A549 (cell line): ENCODE measurements around the gene C4orf50. TPM values are rescaled to one million over a fixed set of nuclear protein-coding genes. Genes with fewer than 3 reads are reported as not detected.

ENCODE experiments used
- ATAC-seq, 2 experiments: fragments of 200-7000 bp in 1 of 2; fragments of >200 bp in 1 of 2; cut with Nextera tagmentation in 1 of 2; cut with Tn5 transposase in 1 of 2; 3 replicates each; pipeline versions ENCODE4 v1.8.0 to v1.9.1; 2018 to 2020; ENCODE audit warnings: mild to moderate bottlenecking in 1 of 2, moderate library complexity in 1 of 2
- CTCF ChIA-PET: fragments of 300-600 bp; sonication (Branson Sonifier 250); formaldehyde crosslinking; extraction: SDS; loops from one replicate; lab custom pipeline; 2021; ENCODE audit warnings: antibody characterized with exemption, inconsistent platforms; lab: Yijun Ruan, JAX
- POLR2A ChIA-PET: fragments of 350-600 bp; formaldehyde crosslinking; extraction: SDS; loops from one replicate; lab custom pipeline; 2021; ENCODE audit warnings: antibody characterized with exemption, inconsistent platforms; lab: Yijun Ruan, JAX
- DNase-seq, 2 experiments: peaks; one replicate each; pipeline versions ENCODE4 v3.0.0 to v3.0.0-alpha.2; 2011 to 2016; ENCODE audit warnings: low read depth in 1 of 2, low spot score in 1 of 2
- FAIRE-seq: peaks from 2 replicates; lab custom pipeline; 2011; peaks lifted over from hg19 to GRCh38; lab: Jason Lieb, UNC
- H3K27ac ChIP-seq, 2 experiments: fragments of >200 bp; sonication (Bioruptor Twin); formaldehyde crosslinking; 3 replicates each; pipeline ENCODE4 v1.5.1; 2016 to 2017
- H3K4me1 ChIP-seq: fragments of >200 bp; sonication (Bioruptor Twin); formaldehyde crosslinking; 3 replicates; pipeline ENCODE4 v1.6.1; 2016
- H3K4me2 ChIP-seq: fragments of >200 bp; sonication (Bioruptor Twin); formaldehyde crosslinking; 3 replicates; pipeline ENCODE4 v1.6.1; 2016
- H3K4me3 ChIP-seq: fragments of >200 bp; sonication (Bioruptor Twin); formaldehyde crosslinking; 3 replicates; pipeline ENCODE4 v1.5.1; 2016
- H3K9me3 ChIP-seq: fragments of >200 bp; sonication (Bioruptor Twin); formaldehyde crosslinking; 3 replicates; pipeline ENCODE4 v1.6.1; 2016
- BCL3 ChIP-seq: fragments of >200 bp; sonication (Bioruptor Twin); formaldehyde crosslinking; IDR thresholded peaks from 3 replicates; pipeline ENCODE4 v1.6.1; 2016
- CHD2 ChIP-seq: fragments of 150-350 bp; IDR thresholded peaks from 2 replicates; pipeline ENCODE4 v1.6.1; 2014; ENCODE audit warnings: low read length; ENCODE audit not compliant: partially characterized antibody
- CTCF ChIP-seq: fragments of >200 bp; sonication (Bioruptor Twin); formaldehyde crosslinking; IDR thresholded peaks from 3 replicates; pipeline ENCODE4 v1.5.1; 2016
- EHMT2 ChIP-seq: fragments of 200-600 bp; sonication (generic); IDR thresholded peaks from 2 replicates; pipeline ENCODE4 v1.6.1; 2016; ENCODE audit warnings: antibody characterized with exemption, low read depth, mild to moderate bottlenecking, moderate library complexity
- ESRRA ChIP-seq: fragments of 150-350 bp; IDR thresholded peaks from 2 replicates; pipeline ENCODE4 v1.6.1; 2014; ENCODE audit warnings: mild to moderate bottlenecking, low read length, borderline replicate concordance
- FOSB ChIP-seq: fragments of 250-450 bp; sonication (Bioruptor Pico); IDR thresholded peaks from 2 replicates; pipeline ENCODE4 v1.5.0; 2020; ENCODE audit warnings: mild to moderate bottlenecking, moderate library complexity
- HDAC2 ChIP-seq: fragments of 200-600 bp; sonication (generic); IDR thresholded peaks from 2 replicates; pipeline ENCODE4 v1.6.1; 2016
- HES2 ChIP-seq: fragments of >200 bp; sonication (Bioruptor Twin); formaldehyde crosslinking; IDR thresholded peaks from 2 replicates; pipeline ENCODE4 v1.6.1; 2016
- JUNB ChIP-seq: fragments of >200 bp; sonication (Bioruptor Twin); formaldehyde crosslinking; IDR thresholded peaks from 2 replicates; pipeline ENCODE4 v1.6.1; 2016
- MAX ChIP-seq: IDR thresholded peaks from 2 replicates; pipeline ENCODE4 v1.6.1; 2012
- MAZ ChIP-seq: fragments of 150-350 bp; IDR thresholded peaks from 2 replicates; pipeline ENCODE4 v1.6.1; 2014; ENCODE audit warnings: antibody characterized with exemption, low read depth, low read length, borderline replicate concordance
- MYC ChIP-seq: IDR thresholded peaks from 2 replicates; pipeline ENCODE4 v1.6.1; 2012; ENCODE audit warnings: mild to moderate bottlenecking, inconsistent platforms, low read length, improper control_type of control experiment, borderline replicate concordance
- PBX3 ChIP-seq: IDR thresholded peaks from 2 replicates; pipeline ENCODE4 v1.6.1; 2012
- POLR2A ChIP-seq: IDR thresholded peaks from 2 replicates; pipeline ENCODE4 v1.6.1; 2012; ENCODE audit warnings: mild to moderate bottlenecking, low read length
- POLR2AphosphoS2 ChIP-seq: conservative IDR thresholded peaks from 2 replicates; pipeline ENCODE4 v1.6.1; 2012; ENCODE audit warnings: low read length, improper control_type of control experiment, inconsistent platforms
- RAD21 ChIP-seq, 2 experiments: fragments of >200 bp in 1 of 2; sonication (Bioruptor Twin) in 1 of 2; formaldehyde crosslinking in 1 of 2; IDR thresholded peaks in 1 of 2; conservative IDR thresholded peaks in 1 of 2; 2 replicates in 1 of 2; 3 replicates in 1 of 2; pipeline ENCODE4 v1.6.1; 2012 to 2018; ENCODE audit warnings: inconsistent platforms in 1 of 2
- RARB ChIP-seq: fragments of 250-450 bp; sonication (Bioruptor Pico); IDR thresholded peaks from 2 replicates; pipeline ENCODE4 v1.8.0; 2021; ENCODE audit warnings: mild to moderate bottlenecking, moderate library complexity
- RCOR1 ChIP-seq: fragments of 150-350 bp; IDR thresholded peaks from 2 replicates; pipeline ENCODE4 v1.6.1; 2014; ENCODE audit warnings: antibody characterized with exemption, low read length, low read depth
- RFX5 ChIP-seq: fragments of 450-650 bp; IDR thresholded peaks from 2 replicates; pipeline ENCODE4 v1.7.1; 2014; ENCODE audit warnings: antibody characterized with exemption, mild to moderate bottlenecking, moderate library complexity
- RNF2 ChIP-seq: fragments of 200-600 bp; sonication (generic); IDR thresholded peaks from 2 replicates; pipeline ENCODE4 v1.6.1; 2016; ENCODE audit warnings: low read depth, mild to moderate bottlenecking, antibody characterized with exemption, moderate library complexity, borderline replicate concordance
- SMC3 ChIP-seq: fragments of >200 bp; sonication (Bioruptor Twin); formaldehyde crosslinking; IDR thresholded peaks from 3 replicates; pipeline ENCODE4 v1.6.1; 2018; ENCODE audit warnings: inconsistent platforms
- USF2 ChIP-seq: fragments of 450-650 bp; IDR thresholded peaks from 2 replicates; pipeline ENCODE4 v1.6.1; 2014; ENCODE audit warnings: antibody characterized with exemption
- ZFP36 ChIP-seq: fragments of 450-650 bp; IDR thresholded peaks from 2 replicates; pipeline ENCODE4 v1.6.1; 2014; ENCODE audit warnings: borderline replicate concordance; ENCODE audit not compliant: partially characterized antibody
- ZNF302 ChIP-seq: fragments of 250-450 bp; sonication (Bioruptor Pico); IDR thresholded peaks from 2 replicates; pipeline ENCODE4 v1.9.0; 2021; ENCODE audit warnings: inconsistent platforms, mild to moderate bottlenecking, moderate library complexity
- ZSCAN20 ChIP-seq: fragments of 250-450 bp; sonication (Bioruptor Pico); IDR thresholded peaks from 2 replicates; pipeline ENCODE4 v1.8.0; 2022; ENCODE audit warnings: mild to moderate bottlenecking, moderate library complexity
- WGBS: methylation state at CpG from one replicate; pipeline ENCODE4 v1.1.6; 2017; ENCODE audit errors: missing lambda C conversion rate; 5-methylcytosine and 5-hydroxymethylcytosine counted together
- polyA plus RNA-seq, 4 experiments: library from polyadenylated mRNA; depleted of rRNA in 3 of 4; stranded (reverse); fragments of >200 nt; fragmentation: RNase III in 1 of 4; extraction: RNeasy Plus Mini Kit Qiagen cat#74134 plus additional on column Dnase treatment in 1 of 4; gene quantifications; 2 replicates in 3 of 4; 3 replicates in 1 of 4; pipeline ENCODE4 v1.2.3, GENCODE V29; 2011 to 2017

Gene C4orf50
- polyA plus RNA-seq, 2 of the 4 experiments (the other 2 are of a cell fraction): not detected

- FAIRE-seq (no peak), DNase-seq (no peak), ATAC-seq (no peak)
- 54% methylated on average over 5 of the region's 5 CpGs for WGBS
- no peaks in the 10 kb centered on the region for H3K4me1 ChIP-seq
- H3K27ac ChIP-seq: no peak overlapping the region
- no peak overlapping the region for H3K4me2 ChIP-seq
- ChIA-PET POLR2A (no interaction called here), CTCF (interaction anchor here (1.0 to 6.3 kb wide), 4 partner anchors 7 to 75 kb away, joined by 3 to 35 read pairs (median 12); partner anchors contain the start of gene C4orf50)
- H3K9me3 ChIP-seq: no peaks in the 10 kb centered on the region
- TF ChIP-seq MAX (no peak), MYC (no peak), RAD21 (conservative IDR thresholded peaks at IDR 0.05 in 1 of 2, IDR thresholded peaks at IDR 0.05 in 1 of 2) (no peak), ZSCAN20 (CRISPR knock-in tag) (no peak), MAZ (no peak), SMC3 (no peak), HDAC2 (no peak), POLR2A (no peak), USF2 (no peak), RCOR1 (no peak), PBX3 (no peak), ESRRA (no peak)
- H3K4me3 ChIP-seq: no peak overlapping the region
Measured at GRCh38 chr4:6012200-6012599, 6.0 kb downstream of the C4orf50 start.

GRCh38 chr4:6011686-6012085, 6.5 kb downstream of the C4orf50 start:
- no peaks in the 10 kb centered on the region for H3K4me1 ChIP-seq
- POLR2A ChIA-PET: no interaction called here
- H3K9me3 ChIP-seq: no peaks in the 10 kb centered on the region
- no peak for FAIRE-seq
- WGBS: 33% methylated on average over 3 of the region's 8 CpGs
- H3K4me3 ChIP-seq: no peak overlapping the region
- CTCF ChIA-PET: interaction anchor here (1.0 to 6.3 kb wide), 4 partner anchors 8 to 76 kb away, joined by 3 to 35 read pairs (median 12); partner anchors contain the start of gene C4orf50
- no peak for ATAC-seq
- no peak overlapping the region for H3K27ac ChIP-seq
- TF ChIP-seq FOSB (CRISPR knock-in tag): no peak
- TF ChIP-seq MAZ: no peak
- no peak for TF ChIP-seq ZNF302
- TF ChIP-seq JUNB: no peak
- TF ChIP-seq RFX5: no peak
- no peak for TF ChIP-seq BCL3
- TF ChIP-seq, all 56 proteins: peak for 0
- DNase-seq: no peak
- no peak overlapping the region for H3K4me2 ChIP-seq

GRCh38 chr4:6011271-6011671, 7.0 kb downstream of the C4orf50 start:
- no peak overlapping the region for H3K4me3 ChIP-seq
- no peaks in the 10 kb centered on the region for H3K4me1 ChIP-seq
- 57% methylated on average over 10 of the region's 12 CpGs for WGBS
- ChIA-PET CTCF (interaction anchor here (4.8 to 6.3 kb wide), 2 partner anchors 8 to 13 kb away, joined by 19 to 35 read pairs; partner anchors contain the start of gene C4orf50), POLR2A (no interaction called here)
- FAIRE-seq (no peak), ATAC-seq (no peak), DNase-seq (no peak)
- H3K4me2 ChIP-seq: no peak overlapping the region
- no peak overlapping the region for H3K27ac ChIP-seq
- TF ChIP-seq USF2: no peak
- TF ChIP-seq POLR2AphosphoS2: no peak
- TF ChIP-seq HDAC2: no peak
- no peak for TF ChIP-seq HES2
- no peak for TF ChIP-seq CTCF
- no peak for TF ChIP-seq RNF2
- no peak for TF ChIP-seq EHMT2
- TF ChIP-seq CHD2: no peak
- TF ChIP-seq RARB (CRISPR knock-in tag): no peak
- TF ChIP-seq ZFP36: no peak
- no peaks in the 10 kb centered on the region for H3K9me3 ChIP-seq
